HG03045 (cell line): ENCODE data around the gene PPP1R13B.

Experiments used
- ATAC-seq: cut with Tn5 transposase; IDR thresholded peaks from one replicate; pipeline ENCODE4 v1.9.1; 2021; ENCODE audit warnings: mild to moderate bottlenecking, moderate library complexity; ENCODE audit not compliant: unreplicated experiment

Gene PPP1R13B

GRCh38 chr14:103745424-103745823 lies 102.0 kb downstream of the PPP1R13B start:
- ATAC-seq: no peak

- no peak for ATAC-seq
Measured at GRCh38 chr14:103744621-103745395, 102.6 kb downstream of the PPP1R13B start.

- ATAC-seq: no peak
Measured at GRCh38 chr14:103743691-103744090, 103.7 kb downstream of the PPP1R13B start.

DNA sequence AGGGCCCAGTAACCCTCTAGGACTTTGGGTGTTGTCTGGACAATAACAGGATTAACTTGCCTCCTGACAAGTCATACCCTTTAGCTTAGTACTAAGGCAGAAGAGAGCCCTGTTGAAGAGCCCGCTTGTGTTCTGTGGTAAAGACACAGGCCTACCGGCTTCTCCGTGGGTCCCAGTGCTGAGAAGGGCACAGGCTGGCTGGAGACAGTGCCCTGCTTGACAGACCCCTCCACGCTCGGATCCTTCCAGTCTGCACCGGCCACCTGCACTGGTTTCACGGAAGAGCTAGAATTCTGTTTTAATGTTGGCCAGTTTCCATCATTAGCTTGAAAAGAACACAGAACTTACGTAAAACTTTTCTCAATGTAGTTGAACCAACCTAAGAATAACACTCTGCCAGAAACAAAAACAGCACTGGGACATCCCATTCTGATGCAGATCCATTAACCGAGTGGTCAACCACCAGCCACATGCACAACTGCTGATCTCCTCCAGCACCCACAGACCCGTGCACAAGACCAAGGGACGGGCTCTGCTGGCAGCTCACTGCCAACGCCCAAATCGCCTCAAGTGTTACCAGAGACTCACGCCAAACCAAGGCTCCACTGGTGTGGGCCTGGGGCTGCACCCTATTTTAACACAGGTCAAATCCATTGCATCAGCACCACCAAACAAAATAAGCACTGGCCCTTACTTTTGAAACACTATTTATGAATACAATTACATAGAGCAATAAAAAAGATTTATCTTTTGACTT lies 104.7 kb downstream of the PPP1R13B start:
- ATAC-seq: no peak

GRCh38 chr14:103741876-103742275 lies 105.5 kb downstream of the PPP1R13B start:
- no peak for ATAC-seq

GRCh38 chr14:103740991-103741689 lies 106.2 kb downstream of the PPP1R13B start:
- ATAC-seq: no peak

DNA sequence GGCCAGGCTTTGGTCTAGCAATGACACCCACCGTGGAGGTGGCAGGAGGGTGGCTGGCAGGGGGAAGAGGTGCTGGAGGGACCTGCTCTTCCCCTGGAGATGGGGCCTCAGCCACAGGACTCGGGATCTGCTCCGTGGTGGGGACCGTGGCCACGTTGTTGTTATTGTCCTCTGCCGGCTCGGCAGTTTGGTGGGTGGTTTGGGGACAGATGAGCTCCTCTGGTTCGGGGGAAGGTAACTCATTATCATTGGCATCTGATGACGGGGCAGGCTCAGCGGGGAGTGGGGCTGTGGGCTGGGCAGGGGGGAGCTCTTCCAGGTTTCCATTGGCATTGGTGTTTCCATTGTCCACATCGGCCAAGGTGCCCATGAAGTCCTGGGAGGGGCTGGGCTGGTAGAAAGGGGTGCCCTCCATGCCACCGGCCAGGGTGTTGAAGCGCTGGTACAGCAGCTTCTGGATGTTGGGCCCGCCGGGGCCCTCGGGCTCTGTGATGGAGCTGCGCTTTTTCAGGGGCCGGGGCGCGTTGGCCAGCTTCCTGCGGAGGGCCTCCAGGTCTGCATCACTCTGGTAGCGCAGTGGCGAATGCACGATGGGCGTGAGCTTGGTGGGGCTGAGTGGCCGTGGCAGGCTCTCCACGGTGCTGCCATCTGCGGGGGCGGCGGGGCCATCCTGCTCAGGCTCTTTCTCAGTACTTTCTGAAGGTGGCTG lies 107.4 kb downstream of the PPP1R13B start:
- ATAC-seq: no peak

DNA sequence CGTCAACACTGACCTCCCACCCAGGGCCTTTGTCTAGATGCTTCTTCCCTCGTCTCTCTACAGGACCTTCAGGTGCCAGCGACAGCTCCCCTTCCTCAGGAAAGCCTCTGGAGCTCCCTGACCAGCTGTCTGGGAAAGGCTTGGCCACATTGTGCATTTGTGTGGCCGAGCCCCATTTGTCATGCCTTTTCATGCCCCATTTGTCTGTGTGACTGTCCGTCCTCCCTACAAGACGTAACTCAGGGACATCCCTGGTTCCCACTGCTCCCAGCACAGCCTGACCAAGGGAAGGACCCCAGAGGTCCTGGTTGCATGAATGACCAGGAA lies 107.9 kb downstream of the PPP1R13B start:
- ATAC-seq: no peak

DNA sequence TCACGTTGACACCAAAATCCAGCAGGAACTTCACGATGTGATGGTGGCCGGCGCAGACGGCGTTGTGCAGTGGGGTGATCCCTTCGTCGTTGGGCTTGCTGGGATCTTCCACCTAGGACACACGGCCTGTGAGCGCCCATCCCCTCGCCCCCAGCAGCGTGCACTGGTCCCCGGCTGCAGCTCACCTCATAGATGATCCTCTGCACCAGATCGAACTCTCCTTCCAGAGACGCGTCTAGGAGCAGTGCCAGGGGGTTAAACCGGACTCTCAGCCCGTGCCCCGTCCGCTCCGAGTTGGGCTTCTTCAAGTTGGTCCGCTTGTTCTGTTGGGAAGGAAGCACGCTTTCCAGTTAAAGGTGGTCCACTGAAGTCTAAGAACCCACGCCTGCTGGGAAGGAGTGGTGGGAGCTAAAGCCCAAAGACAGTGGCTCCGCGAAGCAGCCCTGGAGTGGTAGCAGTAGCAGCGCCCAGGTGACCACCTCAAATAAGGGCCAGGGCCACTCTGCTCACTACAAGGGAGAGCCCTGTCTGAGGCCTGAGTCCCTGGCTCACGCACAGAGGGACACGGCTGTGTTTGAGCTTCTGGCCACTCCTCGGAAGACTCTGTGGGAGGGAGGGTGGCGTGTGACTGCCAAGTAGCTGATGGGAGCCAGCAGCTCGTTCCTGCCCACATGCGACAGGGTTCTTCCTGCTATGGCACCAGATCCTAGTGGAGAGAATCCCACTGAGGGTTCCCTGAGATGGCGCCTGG lies 108.5 kb downstream of the PPP1R13B start:
- ATAC-seq: no peak

DNA sequence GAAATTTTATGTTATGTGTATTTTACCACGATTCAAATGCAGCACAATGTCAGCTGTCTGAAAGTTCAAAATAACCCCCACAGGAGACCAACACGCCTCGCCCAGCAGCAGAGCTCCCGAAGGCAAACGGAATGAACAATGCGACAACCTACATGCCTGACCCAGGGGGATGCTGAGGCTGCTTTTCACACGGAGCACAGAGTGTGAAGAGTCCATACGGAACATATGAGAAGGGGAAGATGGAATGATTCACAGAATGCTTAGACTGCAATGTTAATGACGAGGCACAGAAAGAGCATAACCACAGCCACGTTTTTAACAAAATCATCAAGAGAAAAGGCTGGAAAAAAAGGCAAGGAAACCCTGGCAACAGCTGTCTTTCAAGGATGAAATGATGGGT lies 109.2 kb downstream of the PPP1R13B start:
- no peak for ATAC-seq

GRCh38 chr14:103737432-103738045 lies 109.8 kb downstream of the PPP1R13B start:
- ATAC-seq: no peak

GRCh38 chr14:103736546-103737431 lies 110.6 kb downstream of the PPP1R13B start:
- ATAC-seq: no peak

- no peak for ATAC-seq
Measured at GRCh38 chr14:103735815-103736545, 111.4 kb downstream of the PPP1R13B start.

DNA sequence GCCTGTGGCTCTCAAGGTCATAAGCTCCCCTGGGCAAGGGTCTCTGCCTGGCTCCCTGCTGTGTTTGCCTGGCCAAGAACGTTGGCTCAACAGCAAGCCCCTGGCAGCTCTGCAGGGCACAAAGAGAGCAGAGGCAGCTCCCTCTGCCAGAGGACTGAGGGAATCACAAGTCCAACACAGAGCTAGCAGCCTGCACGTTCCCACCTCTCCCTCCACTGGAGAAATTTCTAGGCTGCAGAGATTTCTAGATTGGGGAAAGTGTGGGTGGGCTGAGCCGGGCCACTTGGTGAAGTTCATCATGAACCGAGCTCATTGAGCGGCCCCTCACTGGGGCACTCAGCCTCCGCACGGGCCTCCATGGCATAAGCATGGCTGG lies 111.9 kb downstream of the PPP1R13B start:
- no peak for ATAC-seq

DNA sequence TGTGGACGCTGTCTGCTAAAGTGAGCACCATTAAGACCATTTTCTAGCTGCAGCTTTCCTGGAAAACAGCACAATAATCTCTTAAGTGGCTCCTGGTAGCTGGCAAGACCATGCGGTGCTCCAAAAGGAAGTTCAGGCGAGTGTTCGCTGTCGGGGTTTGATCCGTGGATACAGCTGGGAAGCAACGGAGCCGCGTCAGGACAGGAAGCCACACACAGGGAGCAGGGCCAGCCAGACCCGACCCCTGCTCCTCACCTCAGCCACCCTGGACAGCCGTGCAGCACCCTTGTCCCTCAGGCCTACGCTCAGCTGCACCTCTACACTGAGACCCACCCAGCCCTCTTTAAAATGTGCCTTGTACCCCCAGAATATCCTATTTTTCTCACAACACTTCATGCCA lies 112.4 kb downstream of the PPP1R13B start:
- no peak for ATAC-seq

- ATAC-seq: no peak
Measured at GRCh38 chr14:103734081-103734888, 113.1 kb downstream of the PPP1R13B start.

- no peak for ATAC-seq
Measured at GRCh38 chr14:103733651-103734050, 113.7 kb downstream of the PPP1R13B start.
